GM18867 (cell line): ENCODE results near the gene FOXO3.
"Not testable (repeated sequence)": the region's sequence is repeated elsewhere in the genome, so short reads cannot be mapped to it uniquely, and the experiment has no call there.

Source experiments
- ATAC-seq: cut with Tn5 transposase; IDR thresholded peaks from one replicate; pipeline ENCODE4 v1.9.1; 2021; ENCODE audit warnings: mild to moderate bottlenecking, moderate library complexity; ENCODE audit not compliant: unreplicated experiment

Gene FOXO3

GRCh38 chr6:108555399-108556052 lies 5.2 kb upstream of the FOXO3 start:
- ATAC-seq = no peak

- ATAC-seq = no peak
Observed at GRCh38 chr6:108556250-108556649, 4.5 kb upstream of the FOXO3 start.

GRCh38 chr6:108556866-108557493 lies 3.7 kb upstream of the FOXO3 start:
- ATAC-seq = no peak

GRCh38 chr6:108557494-108558371 lies 3.0 kb upstream of the FOXO3 start:
- ATAC-seq = peak; percentile 21

GRCh38 chr6:108558372-108559096 lies 2.2 kb upstream of the FOXO3 start:
- ATAC-seq = peak; percentile 67

- peak; percentile 49 for ATAC-seq
Observed at GRCh38 chr6:108559097-108559883, 1.4 kb upstream of the FOXO3 start.

- peak; percentile 1 for ATAC-seq
Observed at GRCh38 chr6:108559884-108560462, 744 bp upstream of the FOXO3 start.

- ATAC-seq = not testable (repeated sequence)
Observed at GRCh38 chr6:108561309-108561647, 561 bp downstream of the FOXO3 start.

GRCh38 chr6:108561742-108562502 lies 1.2 kb downstream of the FOXO3 start:
- no peak for ATAC-seq

- no peak for ATAC-seq
Observed at GRCh38 chr6:108562503-108562993, 1.8 kb downstream of the FOXO3 start.

GRCh38 chr6:108563292-108563691 lies 2.6 kb downstream of the FOXO3 start:
- no peak for ATAC-seq

- no peak for ATAC-seq
Observed at GRCh38 chr6:108564178-108564577, 3.5 kb downstream of the FOXO3 start.

GRCh38 chr6:108565091-108565766 lies 4.5 kb downstream of the FOXO3 start:
- peak; percentile 85 for ATAC-seq

GRCh38 chr6:108565893-108566292 lies 5.2 kb downstream of the FOXO3 start:
- peak; percentile 42 for ATAC-seq

- ATAC-seq = no peak
Observed at GRCh38 chr6:108566406-108566805, 5.7 kb downstream of the FOXO3 start.

- no peak for ATAC-seq
Observed at GRCh38 chr6:108568101-108568500, 7.4 kb downstream of the FOXO3 start.

- ATAC-seq = no peak
Observed at GRCh38 chr6:108568551-108569305, 8.0 kb downstream of the FOXO3 start.

GRCh38 chr6:108570517-108570916 lies 9.8 kb downstream of the FOXO3 start:
- no peak for ATAC-seq
